RWPE2 (cell line): Measurements from ENCODE around the gene NAXE.

ENCODE experiments used
- ATAC-seq: fragments of 200-7000 bp; cut with Tn5 transposase; 3 replicates; pipeline ENCODE4 v1.9.1; 2021; ENCODE audit warnings: low read depth
- DNase-seq: peaks from one replicate; pipeline ENCODE4 v3.0.0-alpha.2; 2020; ENCODE audit warnings: low spot score
- H3K27ac ChIP-seq: fragments of 450-650 bp; 2 replicates; pipeline ENCODE4 v1.5.1; 2017; ENCODE audit warnings: mild to moderate bottlenecking; ENCODE audit not compliant: poor library complexity, severe bottlenecking
- H3K27me3 ChIP-seq: fragments of 250-450 bp; sonication (Bioruptor Pico); 2 replicates; pipeline ENCODE4 v1.5.1; 2021; ENCODE audit warnings: mild to moderate bottlenecking, moderate library complexity; ENCODE audit not compliant: insufficient read depth, poor library complexity, severe bottlenecking
- H3K36me3 ChIP-seq: fragments of 250-450 bp; sonication (Bioruptor Pico); 2 replicates; pipeline ENCODE4 v1.5.1; 2020; ENCODE audit warnings: low read depth, mild to moderate bottlenecking, moderate library complexity
- H3K4me1 ChIP-seq: fragments of 250-450 bp; sonication (Bioruptor Pico); 2 replicates; pipeline ENCODE4 v1.5.1; 2021; ENCODE audit warnings: mild to moderate bottlenecking, moderate library complexity; ENCODE audit not compliant: insufficient read depth, poor library complexity, severe bottlenecking
- H3K4me3 ChIP-seq: fragments of 250-450 bp; sonication (Bioruptor Pico); 2 replicates; pipeline ENCODE4 v1.5.1; 2021; ENCODE audit warnings: mild to moderate bottlenecking, moderate library complexity; ENCODE audit not compliant: severe bottlenecking
- H3K9me3 ChIP-seq: fragments of 250-450 bp; sonication (Bioruptor Pico); 2 replicates; pipeline ENCODE4 v1.5.1; 2021; ENCODE audit warnings: mild to moderate bottlenecking, moderate library complexity; ENCODE audit not compliant: severe bottlenecking
- CTCF ChIP-seq: fragments of 450-650 bp; IDR thresholded peaks from one replicate; pipeline ENCODE4 v1.5.1; 2017; ENCODE audit warnings: mild to moderate bottlenecking, moderate library complexity; ENCODE audit not compliant: poor library complexity, severe bottlenecking

The NAXE gene

GRCh38 chr1:156590326-156591180, 1.0 kb upstream of the NAXE start:
- Histone ChIP-seq H3K27ac (peak overlapping the region; percentile 37), H3K4me3 (peak overlapping the region; percentile 72)
- TF ChIP-seq CTCF = no peak

GRCh38 chr1:156591181-156591431, 470 bp upstream of the NAXE start:
- H3K36me3 ChIP-seq = peaks cover 35% of the 10 kb centered on the region
- peak overlapping the region; percentile 72 for H3K4me3 ChIP-seq
- no peak for TF ChIP-seq CTCF
- peaks cover 5% of the 10 kb centered on the region for H3K4me1 ChIP-seq
- DNase-seq = no peak
- no peaks in the 10 kb centered on the region for H3K9me3 ChIP-seq
- peak; percentile 9; the same call in 1 of the 3 replicates for ATAC-seq
- H3K27me3 ChIP-seq = no peaks in the 10 kb centered on the region
- peak overlapping the region; percentile 37 for H3K27ac ChIP-seq

More at GRCh38 chr1:156590326-156591180, 1.0 kb upstream of the NAXE start:
- Histone ChIP-seq H3K27me3 (no peaks in the 10 kb centered on the region), H3K36me3 (peaks cover 30% of the 10 kb centered on the region), H3K9me3 (no peaks in the 10 kb centered on the region), H3K4me1 (peaks cover 5% of the 10 kb centered on the region)
- no peak for DNase-seq
- no peak for ATAC-seq

DNA sequence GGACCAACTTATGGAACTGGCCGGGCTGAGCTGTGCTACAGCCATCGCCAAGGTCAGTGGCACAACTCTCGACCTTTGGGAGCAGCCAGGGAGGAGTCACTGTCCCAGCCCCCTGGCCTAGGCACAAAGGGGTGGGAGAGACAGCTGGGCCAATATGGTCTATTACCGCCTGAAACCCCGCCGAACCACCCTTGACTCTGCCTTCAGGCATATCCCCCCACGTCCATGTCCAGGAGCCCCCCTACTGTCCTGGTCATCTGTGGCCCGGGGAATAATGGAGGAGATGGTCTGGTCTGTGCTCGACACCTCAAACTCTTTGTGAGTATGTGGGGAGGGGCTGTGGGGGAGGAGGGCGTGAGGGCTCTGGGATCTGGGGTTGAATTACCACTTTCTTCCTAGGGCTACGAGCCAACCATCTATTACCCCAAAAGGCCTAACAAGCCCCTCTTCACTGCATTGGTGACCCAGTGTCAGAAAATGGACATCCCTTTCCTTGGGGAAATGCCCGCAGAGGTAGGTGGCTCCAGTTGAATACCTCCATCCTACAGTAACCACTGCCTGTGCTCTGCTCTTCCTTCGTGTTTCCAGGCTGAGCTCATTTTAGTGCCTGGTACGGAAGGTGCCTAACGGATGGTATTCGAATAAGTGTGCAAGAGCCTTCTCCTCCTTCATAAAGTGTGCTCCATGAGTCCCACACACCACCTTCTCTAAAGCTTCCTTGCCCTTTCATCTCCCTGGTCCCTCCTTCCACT, 758 bp downstream of the NAXE start:
- H3K4me1 ChIP-seq = peaks cover 5% of the 10 kb centered on the region
- peak overlapping the region; percentile 37 for H3K27ac ChIP-seq
- DNase-seq (no peak), ATAC-seq (no peak; the same call in 2 of the 3 replicates)
- H3K4me3 ChIP-seq = peak overlapping the region; percentile 72
- peaks cover 48% of the 10 kb centered on the region for H3K36me3 ChIP-seq
- no peaks in the 10 kb centered on the region for H3K27me3 ChIP-seq
- no peak for TF ChIP-seq CTCF
- no peaks in the 10 kb centered on the region for H3K9me3 ChIP-seq

DNA sequence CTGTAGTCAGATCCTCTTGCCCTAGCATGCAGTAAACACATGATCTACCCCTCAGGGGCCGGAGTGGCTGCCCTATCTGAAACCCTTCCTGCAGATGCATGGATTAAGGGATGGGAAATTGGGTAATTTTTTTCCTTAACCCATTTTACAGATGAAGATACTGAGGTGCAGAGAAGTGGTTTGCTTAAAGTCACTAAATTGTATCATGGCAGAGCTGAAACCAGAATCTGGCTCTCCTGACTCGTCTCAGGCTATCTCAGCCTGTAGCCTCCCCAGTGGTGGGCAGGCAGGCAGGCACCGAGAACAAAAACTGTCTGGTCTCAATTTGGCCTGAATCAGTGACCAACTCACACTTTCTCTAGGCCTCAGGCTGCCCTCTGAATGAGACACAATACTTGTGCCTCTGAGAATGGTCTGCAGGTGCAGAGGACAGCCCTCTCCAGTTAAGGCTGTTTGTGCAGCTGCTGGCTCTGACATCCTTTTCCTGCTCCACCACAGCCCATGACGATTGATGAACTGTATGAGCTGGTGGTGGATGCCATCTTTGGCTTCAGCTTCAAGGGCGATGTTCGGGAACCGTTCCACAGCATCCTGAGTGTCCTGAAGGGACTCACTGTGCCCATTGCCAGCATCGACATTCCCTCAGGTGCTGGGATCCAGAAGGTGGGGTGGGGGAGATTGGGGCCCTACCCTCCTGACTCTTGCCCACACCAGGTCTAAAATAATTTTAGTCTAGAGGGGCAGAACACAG, 1.5 kb downstream of the NAXE start:
- ATAC-seq = no peak
- Histone ChIP-seq H3K4me3 (no peak overlapping the region), H3K4me1 (peaks cover 5% of the 10 kb centered on the region), H3K36me3 (peaks cover 55% of the 10 kb centered on the region), H3K27me3 (no peaks in the 10 kb centered on the region), H3K27ac (no peak overlapping the region), H3K9me3 (no peaks in the 10 kb centered on the region)
- TF ChIP-seq CTCF = no peak
- no peak for DNase-seq
